ENCODE results near the gene UBR1. TPM values are rescaled to one million over a fixed set of nuclear protein-coding genes. Genes with fewer than 3 reads are reported as not detected.
"Not testable (repeated sequence)": the region's sequence is repeated elsewhere in the genome, so short reads cannot be mapped to it uniquely, and the experiment has no call there.

Gene UBR1
- total RNA-seq, 1 experiment from 2014 or later, result 22.6 TPM

GRCh38 chr15:42903388-42904324, 202.2 kb downstream of the UBR1 start:
- no peak for ATAC-seq
- intact Hi-C loops (cut with micrococcal nuclease), result no loop called here

GRCh38 chr15:42893911-42894310, 211.9 kb downstream of the UBR1 start:
- ATAC-seq; BruUV-seq (replicated peaks); POLR2A ChIA-PET (ENCODE audit: unreplicated experiment); H3K9me3 ChIP-seq (ENCODE audit: low read length); CTCF ChIA-PET; H4K20me1 ChIP-seq (ENCODE audit: low read length); DNase-seq; H3K9me2 ChIP-seq (replicated peaks; ENCODE audit: low read length); H3K4me3 ChIP-seq (ENCODE audit: low read length); H3K27me3 ChIP-seq (ENCODE audit: low read length); intact Hi-C loops (cut with micrococcal nuclease); H3K4me2 ChIP-seq (ENCODE audit: low read length); H3K36me3 ChIP-seq (ENCODE audit: low read depth, low read length); H3K79me2 ChIP-seq (ENCODE audit: low read length); H3K9ac ChIP-seq (ENCODE audit: low read length); H3F3A ChIP-seq (ENCODE audit: low read length, unreplicated experiment); H3K27ac ChIP-seq (ENCODE audit: low read length); H2AFZ ChIP-seq (ENCODE audit: low read length): not testable (repeated sequence)
- H3K4me1 ChIP-seq (ENCODE audit: insufficient read depth, low read length), result peaks cover 17% of the 10 kb centered on the region

More at GRCh38 chr15:42903388-42904324, 202.2 kb downstream of the UBR1 start:
- H3F3A ChIP-seq (ENCODE audit: low read length, unreplicated experiment), result no peaks in the 10 kb centered on the region
- DNase-seq, result no peak
- no peak overlapping the region for H3K4me3 ChIP-seq (ENCODE audit: low read length)
- no peaks in the 10 kb centered on the region for H4K20me1 ChIP-seq (ENCODE audit: low read length)
- POLR2A ChIA-PET (ENCODE audit: unreplicated experiment), result no interaction called here
- TF ChIP-seq EZH2phosphoT487 (IDR thresholded peaks at IDR 0.05; ENCODE audit: borderline replicate concordance, low read length) (no peak), EZH2 (IDR thresholded peaks at IDR 0.05; ENCODE audit: low read length, unreplicated experiment) (no peak), CTCF (conservative IDR thresholded peaks at IDR 0.05; ENCODE audit: low read depth, low read length) (no peak)
- no peaks in the 10 kb centered on the region for H3K9me3 ChIP-seq (ENCODE audit: low read length)
- H3K27me3 ChIP-seq (ENCODE audit: low read length), result no peaks in the 10 kb centered on the region
- no peak overlapping the region for H3K27ac ChIP-seq (ENCODE audit: low read length)
- BruUV-seq (replicated peaks), result no TSS peak
- CTCF ChIA-PET, result no interaction called here
- no peak overlapping the region for H3K4me2 ChIP-seq (ENCODE audit: low read length)
- H3K79me2 ChIP-seq (ENCODE audit: low read length), result no peaks in the 10 kb centered on the region
- no peaks in the 10 kb centered on the region for H3K9me2 ChIP-seq (replicated peaks; ENCODE audit: low read length)
- no peak overlapping the region for H2AFZ ChIP-seq (ENCODE audit: low read length)
- H3K36me3 ChIP-seq (ENCODE audit: low read depth, low read length), result no peaks in the 10 kb centered on the region
- H3K4me1 ChIP-seq (ENCODE audit: insufficient read depth, low read length), result no peaks in the 10 kb centered on the region
- no peak overlapping the region for H3K9ac ChIP-seq (ENCODE audit: low read length)

Other genes starting within 250 kb of the UBR1 start
- gene TTBK2, start 185.3 kb downstream of the UBR1 start, total RNA-seq (2014; rRNA removed), result 3.5 and 6.0 TPM in 2 replicates
- gene TMEM62, start 27.5 kb upstream of the UBR1 start, total RNA-seq (2014; rRNA removed), result 19.6 and 31.6 TPM in 2 replicates
- gene CCNDBP1, start 79.4 kb upstream of the UBR1 start, total RNA-seq (2014; rRNA removed), result 34.3 and 38.5 TPM in 2 replicates
- not detected in 2 replicates for gene EPB42, start 115.0 kb upstream of the UBR1 start, total RNA-seq (2014; rRNA removed)
- not detected in 2 replicates for gene TGM5, start 160.9 kb upstream of the UBR1 start, total RNA-seq (2014; rRNA removed)
- not detected in 2 replicates for gene TGM7, start 196.2 kb upstream of the UBR1 start, total RNA-seq (2014; rRNA removed)
- 6.7 and 7.4 TPM in 2 replicates for gene LCMT2, start 224.5 kb upstream of the UBR1 start, total RNA-seq (2014; rRNA removed)